Erythroblast (primary cell): ENCODE measurements around the gene PSPN.
"Not testable (repeated sequence)": the region's sequence is repeated elsewhere in the genome, so short reads cannot be mapped to it uniquely, and the experiment has no call there.

Experiments
- DNase-seq, 2 experiments: peaks; one replicate each; lab custom pipeline; 2025; lab: John Stamatoyannopoulos, UW
- GATA1 ChIP-seq: IDR thresholded peaks from 2 replicates; pipeline ENCODE4 v1.6.1; 2011; ENCODE audit warnings: low read depth, mild to moderate bottlenecking, control low read depth, low read length, moderate library complexity
- POLR2A ChIP-seq: IDR thresholded peaks from 2 replicates; pipeline ENCODE4 v1.6.1; 2011; ENCODE audit warnings: mild to moderate bottlenecking, low read length

The PSPN gene

DNA sequence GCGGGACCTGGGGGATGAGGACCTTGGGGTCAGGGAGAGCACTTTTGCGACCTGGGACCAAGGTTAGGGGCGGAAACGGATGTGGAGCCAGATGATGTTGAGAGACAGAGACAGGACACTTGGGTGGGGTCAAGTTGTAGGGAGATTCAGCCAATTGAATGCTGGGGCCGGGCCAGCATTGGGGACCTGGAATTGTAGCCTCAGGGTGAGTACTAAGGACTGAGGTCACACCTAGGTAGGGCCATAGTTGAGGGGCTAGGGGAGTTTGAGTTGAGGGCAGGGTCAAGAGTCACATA, 2.0 kb downstream of the PSPN start:
- DNase-seq = peak in 1 of 2 experiments; percentile 67
- TF ChIP-seq POLR2A (no peak), GATA1 (no peak)

DNA sequence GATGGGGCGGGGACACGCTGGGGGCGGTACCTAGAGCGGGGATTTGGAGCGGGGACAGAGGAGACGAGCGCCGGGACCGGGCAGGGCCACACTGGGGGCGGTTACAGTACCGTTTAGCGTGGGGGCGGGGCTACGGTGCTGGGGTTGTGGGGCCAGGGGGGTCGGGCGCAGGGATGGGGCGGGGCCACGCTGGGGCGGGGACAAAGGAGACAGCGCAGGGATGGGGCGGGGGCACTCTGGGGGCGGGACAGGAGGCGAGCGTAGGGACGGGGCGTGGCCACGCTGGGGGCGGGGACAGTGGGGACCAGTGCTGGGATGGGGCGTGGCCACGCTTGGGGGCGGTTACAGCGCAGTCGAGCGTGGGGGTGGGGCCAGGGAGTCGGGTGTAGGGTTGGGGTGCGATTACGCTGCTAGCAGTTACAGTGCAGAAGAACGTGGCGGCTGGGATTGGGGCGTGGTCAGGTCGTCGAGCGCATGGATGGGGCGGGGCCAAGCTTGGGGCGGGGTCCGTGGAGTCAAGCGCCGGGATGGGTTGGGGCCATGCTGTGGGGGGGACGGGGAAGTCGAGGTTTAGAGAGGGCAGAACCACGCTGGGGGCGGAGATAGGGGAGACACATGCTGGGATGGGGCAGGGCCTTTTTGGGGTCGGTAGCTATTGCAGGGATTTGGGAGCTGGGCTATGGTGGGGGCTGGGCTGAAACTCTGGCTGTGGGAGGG, 2.5 kb downstream of the PSPN start:
- TF ChIP-seq POLR2A (no peak), GATA1 (no peak)
- peak; percentile 99 to 100 for DNase-seq

DNA sequence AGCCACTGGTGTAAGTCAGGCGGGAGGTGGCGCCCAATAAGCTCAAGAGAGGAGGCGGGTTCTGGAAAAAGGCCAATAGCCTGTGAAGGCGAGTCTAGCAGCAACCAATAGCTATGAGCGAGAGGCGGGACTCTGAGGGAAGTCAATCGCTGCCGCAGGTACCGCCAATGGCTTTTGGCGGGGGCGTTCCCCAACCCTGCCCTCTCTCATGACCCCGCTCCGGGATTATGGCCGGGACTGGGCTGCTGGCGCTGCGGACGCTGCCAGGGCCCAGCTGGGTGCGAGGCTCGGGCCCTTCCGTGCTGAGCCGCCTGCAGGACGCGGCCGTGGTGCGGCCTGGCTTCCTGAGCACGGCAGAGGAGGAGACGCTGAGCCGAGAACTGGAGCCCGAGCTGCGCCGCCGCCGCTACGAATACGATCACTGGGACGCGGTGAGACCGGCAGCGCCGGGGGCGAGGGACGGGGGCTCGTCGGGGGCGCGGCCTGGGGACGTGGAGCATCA, 3.1 kb downstream of the PSPN start, which contains the start of gene ALKBH7:
Gene ALKBH7 (plus strand): TSS at position 201 of the 502 bp plus-strand sequence. CDS start 27 bp downstream, at position 228.
- TF ChIP-seq GATA1 = no peak
- peak; percentile 62 for TF ChIP-seq POLR2A
- DNase-seq = peak; percentile 99 to 100

DNA sequence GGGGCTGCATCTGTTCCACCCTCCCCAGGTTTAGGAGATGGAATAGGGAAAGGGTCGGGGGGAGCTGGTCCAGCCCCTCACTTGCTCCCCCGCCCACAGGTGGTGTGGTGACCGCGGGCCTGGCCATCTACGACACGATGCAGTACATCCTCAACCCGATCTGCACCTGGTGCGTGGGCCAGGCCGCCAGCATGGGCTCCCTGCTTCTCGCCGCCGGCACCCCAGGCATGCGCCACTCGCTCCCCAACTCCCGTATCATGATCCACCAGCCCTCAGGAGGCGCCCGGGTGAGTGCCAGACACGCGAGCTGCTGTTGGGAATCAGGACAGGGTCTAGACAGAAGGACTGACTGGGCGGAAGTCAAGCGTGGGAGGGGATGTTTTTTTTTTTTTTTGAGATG, 11.4 kb downstream of the PSPN start:
- no peak for TF ChIP-seq GATA1
- TF ChIP-seq POLR2A = no peak
- DNase-seq = no peak

DNA sequence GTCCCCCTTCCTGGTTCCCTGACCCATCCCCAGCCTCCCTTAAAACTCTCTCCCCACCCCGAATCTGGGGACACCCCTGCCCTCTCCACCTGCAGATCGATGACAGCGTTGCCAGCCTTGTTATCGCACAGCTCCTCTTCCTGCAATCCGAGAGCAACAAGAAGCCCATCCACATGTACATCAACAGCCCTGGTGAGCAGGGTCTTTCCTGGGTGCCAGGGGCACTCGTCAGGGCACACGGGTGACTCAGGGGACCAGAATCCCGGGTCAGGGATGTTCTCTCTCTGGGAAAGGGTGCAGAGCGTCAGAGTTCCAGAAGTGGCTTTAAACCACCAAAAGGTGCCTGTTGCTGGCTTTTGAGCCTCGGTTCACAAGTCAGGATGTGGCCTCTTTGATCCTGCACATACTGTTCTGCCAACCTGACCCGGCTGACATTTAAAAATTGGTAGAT, 13.4 kb downstream of the PSPN start:
- TF ChIP-seq POLR2A (no peak), GATA1 (no peak)
- no peak for DNase-seq

DNA sequence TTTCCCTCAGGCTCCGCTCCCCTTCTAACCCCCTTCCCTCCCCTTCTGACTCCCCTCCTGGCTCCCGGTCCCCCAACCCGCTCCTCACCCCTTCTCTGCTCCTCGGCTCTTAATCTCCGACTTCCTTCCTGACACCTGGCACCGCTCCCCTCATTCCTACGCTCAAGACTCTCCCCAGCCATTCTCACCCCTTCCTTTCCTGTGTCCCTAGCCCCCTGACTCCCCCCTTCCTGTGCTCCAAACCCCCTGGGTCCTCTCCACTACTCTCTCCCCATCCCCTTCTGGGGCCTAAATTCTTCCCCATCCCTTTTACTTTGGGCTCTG, 13.7 kb downstream of the PSPN start:
- TF ChIP-seq POLR2A = no peak
- TF ChIP-seq GATA1 = no peak
- DNase-seq = no peak

DNA sequence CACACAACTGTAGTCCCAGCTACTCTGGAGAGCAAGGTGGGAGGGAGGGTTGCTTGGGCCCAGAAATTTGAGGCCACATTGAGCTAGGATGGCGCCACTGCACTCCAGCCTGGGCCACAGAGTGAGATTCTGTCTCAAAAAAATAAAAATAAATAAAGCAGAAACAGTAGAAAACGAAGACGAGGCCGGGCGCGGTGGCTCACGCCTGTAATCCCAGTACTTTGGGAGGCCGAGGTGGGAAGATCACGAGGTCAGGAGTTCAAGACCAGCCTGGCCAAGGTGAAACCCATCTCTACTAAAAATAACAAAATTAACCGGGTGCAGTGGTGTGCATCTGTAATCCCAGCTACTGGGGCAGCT, 14.9 kb downstream of the PSPN start:
- DNase-seq = not testable (repeated sequence)

DNA sequence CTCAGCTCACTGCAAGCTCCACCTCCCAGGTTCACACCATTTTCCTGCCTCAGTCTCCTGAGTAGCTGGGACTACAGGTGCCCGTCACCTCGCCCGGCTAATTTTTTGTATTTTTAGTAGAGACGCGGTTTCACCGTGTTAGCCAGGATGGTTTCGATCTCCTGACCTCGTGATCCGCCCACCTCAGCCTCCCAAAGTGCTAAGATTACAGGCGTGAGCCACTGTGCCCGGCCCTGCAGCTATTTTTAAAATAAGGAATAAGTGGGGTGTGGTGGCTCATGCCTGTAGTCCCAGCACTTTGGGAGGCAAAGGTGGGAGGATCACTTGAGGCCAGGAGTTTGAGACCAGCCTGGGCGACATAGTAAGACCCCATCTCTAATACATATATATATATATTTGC, 15.3 kb downstream of the PSPN start:
- not testable (repeated sequence) for DNase-seq

DNA sequence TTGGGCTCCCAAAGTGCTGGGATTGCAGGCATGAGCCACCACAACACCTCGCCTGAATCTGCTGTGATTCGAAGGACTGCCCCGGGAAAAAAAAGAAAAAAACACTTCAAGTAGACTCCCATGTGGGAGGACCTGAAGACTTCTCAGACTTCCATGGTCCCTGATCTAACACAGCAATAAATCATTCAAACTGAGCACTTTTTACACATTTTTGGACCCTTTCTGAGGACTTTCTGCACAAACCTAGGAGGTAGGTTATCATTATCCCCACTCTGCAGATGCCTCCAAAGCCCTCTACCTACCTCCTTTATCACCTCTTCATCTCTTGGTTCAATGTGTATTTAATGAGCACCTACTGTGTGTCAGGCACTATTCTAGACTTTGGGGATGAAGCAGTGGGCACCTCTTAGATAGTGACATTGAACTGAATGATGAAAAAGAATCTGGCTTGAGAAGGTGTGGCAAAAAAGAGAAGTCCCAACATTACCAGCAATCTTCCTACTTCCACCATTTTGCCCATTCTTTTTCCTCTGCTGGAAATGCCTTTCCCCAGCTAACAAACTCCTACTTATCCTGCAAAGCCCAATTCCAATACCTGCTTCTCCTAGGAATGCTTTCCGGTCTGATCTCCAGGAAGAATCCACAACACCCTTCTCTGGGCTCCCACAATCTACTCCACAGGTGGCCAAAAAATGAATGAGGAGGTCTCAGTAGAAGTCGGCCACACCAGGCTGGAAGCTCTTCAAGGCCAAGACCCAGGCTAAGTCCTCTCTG, 16.0 kb downstream of the PSPN start:
- no peak for DNase-seq
- TF ChIP-seq POLR2A (no peak), GATA1 (no peak)

DNA sequence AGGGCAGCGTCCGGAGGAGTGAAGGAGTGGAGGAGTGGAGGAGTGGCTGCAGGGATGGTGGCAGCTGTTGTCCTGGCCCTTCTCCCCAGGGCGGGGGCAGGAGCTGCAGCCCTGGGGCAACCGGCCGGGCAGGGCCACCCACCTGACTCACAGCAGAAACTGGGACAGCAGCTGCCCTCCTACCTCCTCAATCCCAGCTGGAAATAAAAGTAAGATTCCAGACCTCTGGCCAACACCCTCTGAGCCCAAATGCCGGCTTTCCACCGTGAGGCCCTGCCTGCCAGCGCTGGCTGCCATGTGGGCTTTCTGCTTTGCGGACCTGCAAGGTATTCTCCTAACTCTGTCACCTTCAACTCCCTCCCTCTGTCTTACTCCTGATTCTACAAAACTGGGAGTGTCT, 17.7 kb downstream of the PSPN start:
- DNase-seq = no peak
- TF ChIP-seq POLR2A (no peak), GATA1 (no peak)

DNA sequence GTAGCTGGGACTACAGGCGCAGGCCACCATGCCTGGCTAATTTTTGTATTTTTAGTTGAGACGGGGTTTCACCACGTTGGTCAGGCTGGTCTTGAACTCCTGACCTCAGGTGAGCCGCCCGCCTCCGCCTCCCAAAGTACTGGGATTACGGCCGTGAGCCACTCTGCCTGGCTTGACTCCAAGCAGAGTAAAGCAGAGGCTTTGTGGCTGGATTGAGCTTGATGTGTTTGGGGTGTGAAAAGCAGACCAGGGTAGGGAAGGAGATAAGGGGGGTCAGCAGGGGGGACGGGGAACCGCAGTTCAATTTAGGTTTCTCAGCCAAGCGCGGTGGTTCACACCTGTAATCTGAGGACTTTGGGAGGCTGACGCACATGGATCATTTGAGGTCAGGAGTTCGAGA, 18.6 kb downstream of the PSPN start:
- DNase-seq = no peak

DNA sequence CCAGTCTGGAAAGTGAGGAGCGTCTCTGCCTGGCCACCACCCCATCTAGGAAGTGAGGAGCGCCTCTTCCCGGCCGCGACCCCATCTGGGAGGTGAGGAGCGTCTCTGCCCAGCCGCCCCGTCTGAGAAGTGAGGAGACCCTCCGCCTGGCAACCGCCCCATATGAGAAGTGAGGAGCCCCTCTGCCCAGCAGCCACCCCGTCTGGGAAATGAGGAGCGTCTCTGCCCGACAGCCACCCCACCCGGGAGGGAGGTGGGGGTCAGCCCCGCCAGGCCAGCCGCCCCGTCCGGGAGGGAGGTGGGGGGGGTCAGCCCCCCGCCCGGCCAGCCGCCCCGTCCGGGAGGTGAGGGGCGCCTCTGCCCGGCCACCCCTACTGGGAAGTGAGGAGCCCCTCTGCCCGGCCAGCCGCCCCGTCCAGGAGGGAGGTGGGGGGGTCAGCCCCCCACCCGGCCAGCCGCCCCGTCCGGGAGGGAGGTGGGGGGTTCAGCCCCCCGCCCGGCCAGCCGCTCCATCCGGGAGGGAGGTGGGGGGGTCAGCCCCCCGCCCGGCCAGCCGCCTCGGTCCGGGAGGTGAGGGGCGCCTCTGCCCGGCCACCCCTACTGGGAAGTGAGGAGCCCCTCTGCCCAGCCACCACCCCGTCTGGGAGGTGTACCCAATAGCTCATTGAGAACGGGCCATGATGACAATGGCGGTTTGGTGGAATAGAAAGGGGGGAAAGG, 20.3 kb downstream of the PSPN start:
- DNase-seq = not testable (repeated sequence)

More for the DNA sequence above, 18.6 kb downstream of the PSPN start:
- TF ChIP-seq POLR2A (no peak), GATA1 (no peak)

DNA sequence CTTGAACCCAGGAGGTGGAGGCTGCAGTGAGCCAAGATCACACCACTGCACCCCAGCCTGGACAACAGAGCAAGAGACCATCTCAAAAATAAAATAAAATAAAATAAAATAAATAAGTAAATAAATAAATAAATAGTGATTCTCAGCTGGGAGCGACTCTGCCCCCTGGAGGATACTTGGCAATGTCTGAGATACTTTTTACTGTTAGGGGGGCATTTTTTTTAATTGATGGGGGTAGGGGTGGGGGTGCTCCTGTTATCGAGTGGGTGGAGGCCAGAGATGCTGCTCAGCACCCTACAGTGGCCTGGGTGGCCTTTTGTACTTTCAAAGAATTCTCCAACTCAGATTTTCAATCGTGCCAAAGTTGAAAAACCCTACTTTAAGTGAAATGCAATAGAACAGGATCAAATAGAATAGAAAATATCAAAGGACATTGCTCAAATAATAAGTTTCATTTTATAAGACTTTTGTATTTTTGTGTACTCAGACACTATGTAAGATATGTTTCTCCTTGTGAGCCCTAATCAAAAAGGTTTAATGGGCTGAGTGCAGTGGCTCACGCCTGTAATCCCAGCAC, 21.5 kb downstream of the PSPN start:
- TF ChIP-seq POLR2A (no peak), GATA1 (no peak)
- DNase-seq = peak; percentile 24 to 36

DNA sequence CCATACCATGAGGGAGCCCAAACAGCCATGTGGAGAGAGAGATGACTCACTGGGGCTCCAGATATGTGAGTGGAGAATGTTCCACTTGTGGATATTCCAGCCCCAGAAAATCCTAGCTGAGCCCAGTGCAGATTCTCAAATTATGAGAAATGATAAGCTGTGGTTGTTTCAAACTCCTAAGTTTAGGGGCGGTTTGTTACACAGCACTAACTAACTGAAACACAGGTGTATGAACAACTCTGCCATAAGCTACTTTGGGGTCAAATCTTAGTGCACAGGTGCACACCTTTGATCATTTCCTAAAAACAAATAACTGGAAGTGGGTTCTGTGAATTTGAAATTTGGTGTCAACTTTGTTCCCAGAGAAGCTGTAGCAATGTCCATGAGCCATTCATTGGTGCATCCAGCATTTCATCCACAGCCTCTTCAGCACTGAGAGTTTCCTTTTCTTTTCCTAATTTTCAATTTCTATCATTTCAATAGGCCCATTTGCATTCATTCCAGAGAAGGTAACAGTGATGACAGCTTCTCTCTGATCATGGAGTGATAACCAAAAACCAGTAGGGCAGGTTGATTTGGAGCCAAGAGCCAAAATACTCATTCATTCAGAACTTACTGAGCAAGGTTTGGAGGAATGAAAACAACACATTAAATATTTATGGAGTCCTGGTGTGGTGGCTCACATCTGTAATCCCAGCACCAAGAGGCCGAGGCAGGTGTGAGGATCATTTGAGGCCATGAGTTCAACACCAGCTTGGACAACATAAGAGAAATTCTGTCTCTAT, 23.2 kb downstream of the PSPN start:
- no peak for DNase-seq
- no peak for TF ChIP-seq GATA1
- no peak for TF ChIP-seq POLR2A
